GM21360 (cell line): ENCODE measurements around the gene RPS16.
A peak's percentile ranks its signal among the peaks of the same experiment; 100 is the strongest.

ENCODE experiments used
- ATAC-seq: cut with Tn5 transposase; IDR thresholded peaks from one replicate; pipeline ENCODE4 v1.9.1; 2021; ENCODE audit warnings: mild to moderate bottlenecking, moderate library complexity; ENCODE audit not compliant: unreplicated experiment

RPS16 gene

GRCh38 chr19:39423258-39424086 lies 12.3 kb downstream of the RPS16 start:
- ATAC-seq, result no peak

- ATAC-seq, result no peak
Measured at GRCh38 chr19:39422020-39422419, 13.7 kb downstream of the RPS16 start.

- ATAC-seq, result no peak
Measured at GRCh38 chr19:39420769-39421168, 15.0 kb downstream of the RPS16 start.

GRCh38 chr19:39419003-39419402 lies 16.7 kb downstream of the RPS16 start:
- ATAC-seq, result no peak

GRCh38 chr19:39417463-39418181 lies 18.1 kb downstream of the RPS16 start:
- no peak for ATAC-seq

GRCh38 chr19:39416152-39417120 lies 19.3 kb downstream of the RPS16 start:
- ATAC-seq, result no peak

GRCh38 chr19:39415111-39416046 lies 20.4 kb downstream of the RPS16 start:
- no peak for ATAC-seq

- no peak for ATAC-seq
Measured at GRCh38 chr19:39413911-39414608, 21.7 kb downstream of the RPS16 start.

GRCh38 chr19:39413272-39413910 lies 22.4 kb downstream of the RPS16 start:
- ATAC-seq, result no peak

- no peak for ATAC-seq
Measured at GRCh38 chr19:39412867-39413271, 22.9 kb downstream of the RPS16 start.

GRCh38 chr19:39412100-39412866 lies 23.5 kb downstream of the RPS16 start, which contains the start of gene PLEKHG2:
TSS of gene PLEKHG2 (plus strand) at chr19:39412669. CDS start at chr19:39414087, 1,418 bp downstream.
- ATAC-seq, result peak; percentile 48

GRCh38 chr19:39411832-39412099 lies 24.0 kb downstream of the RPS16 start:
- ATAC-seq, result peak; percentile 19

GRCh38 chr19:39411081-39411831 lies 24.5 kb downstream of the RPS16 start:
- no peak for ATAC-seq

- ATAC-seq, result no peak
Measured at GRCh38 chr19:39410831-39411080, 25.0 kb downstream of the RPS16 start.

GRCh38 chr19:39410017-39410830 lies 25.5 kb downstream of the RPS16 start:
- no peak for ATAC-seq

GRCh38 chr19:39409208-39410016 lies 26.3 kb downstream of the RPS16 start:
- no peak for ATAC-seq
